ENCODE data around the gene ZBTB46.

GRCh38 chr20:63808964-63809674, 21.9 kb downstream of the ZBTB46 start:
- TF ChIP-seq CTCF (IDR thresholded peaks at IDR 0.05; ENCODE audit: low read depth, low read length) (no peak), EZH2phosphoT487 (IDR thresholded peaks at IDR 0.05; ENCODE audit: low read depth) (no peak)
